Myocyte (in vitro differentiated cells): ENCODE data around the gene UPK2. TPM values are rescaled to one million over a fixed set of nuclear protein-coding genes. Genes with fewer than 3 reads are reported as not detected.
"Not testable (repeated sequence)": the region's sequence is repeated elsewhere in the genome, so short reads cannot be mapped to it uniquely, and the experiment has no call there.

Experiments
- DNase-seq: peaks from one replicate; pipeline ENCODE4 v3.0.0-alpha.2; 2012; ENCODE audit warnings: low read depth
- total RNA-seq: library from RNA; depleted of rRNA; stranded (reverse); fragments of >200 nt; gene quantifications from 2 replicates; pipeline ENCODE4 v1.2.3, GENCODE V29; 2014

The UPK2 gene
- total RNA-seq, 1 donor from 2014 or later, result not detected

- no peak for DNase-seq
These were observed 20.7 kb upstream of the UPK2 start for GRCh38 chr11:118935376-118935775.

- DNase-seq, result peak; percentile 88
These were observed 17.4 kb upstream of the UPK2 start for GRCh38 chr11:118938491-118939403.

GRCh38 chr11:118939404-118939915 is 16.6 kb upstream of the UPK2 start:
- no peak for DNase-seq

GRCh38 chr11:118939953-118940598 is 16.0 kb upstream of the UPK2 start:
- no peak for DNase-seq

- no peak for DNase-seq
These were observed 9.0 kb upstream of the UPK2 start for GRCh38 chr11:118947091-118947490.

- DNase-seq, result no peak
These were observed 8.1 kb upstream of the UPK2 start for GRCh38 chr11:118948000-118948399.

GRCh38 chr11:118953265-118953664 is 2.8 kb upstream of the UPK2 start:
- DNase-seq, result peak; percentile 20

- not testable (repeated sequence) for DNase-seq
These were observed 2.1 kb upstream of the UPK2 start for GRCh38 chr11:118953976-118954375.

GRCh38 chr11:118956847-118957469 is 860 bp downstream of the UPK2 start:
- no peak for DNase-seq

GRCh38 chr11:118957549-118957948 is 1.5 kb downstream of the UPK2 start:
- no peak for DNase-seq

GRCh38 chr11:118957968-118958367 is 1.9 kb downstream of the UPK2 start:
- DNase-seq, result no peak

- no peak for DNase-seq
These were observed 2.5 kb downstream of the UPK2 start for GRCh38 chr11:118958577-118958976.

GRCh38 chr11:118961189-118961588 is 5.1 kb downstream of the UPK2 start:
- no peak for DNase-seq

- peak; percentile 59 for DNase-seq
These were observed 5.5 kb downstream of the UPK2 start for GRCh38 chr11:118961591-118961990.

- not testable (repeated sequence) for DNase-seq
These were observed 13.4 kb downstream of the UPK2 start for GRCh38 chr11:118969508-118969907.

- no peak for DNase-seq
These were observed 15.5 kb downstream of the UPK2 start, which contains the start of gene FOXR1 for GRCh38 chr11:118971646-118972045. Gene FOXR1 (plus strand): TSS chr11:118971761. CDS start chr11:118971932, 171 bp downstream.

- DNase-seq, result no peak
These were observed 17.9 kb downstream of the UPK2 start for GRCh38 chr11:118973985-118974384.

GRCh38 chr11:118975771-118976709 is 19.9 kb downstream of the UPK2 start:
- DNase-seq, result peak; percentile 44

- no peak for DNase-seq
These were observed 23.3 kb downstream of the UPK2 start for GRCh38 chr11:118979434-118979833.

GRCh38 chr11:118980191-118980881 is 24.2 kb downstream of the UPK2 start:
- DNase-seq, result no peak
